GM23248 (cell line): Measurements from ENCODE around the gene LRBA. TPM values are rescaled to one million over a fixed set of nuclear protein-coding genes. Genes with fewer than 3 reads are reported as not detected.
A peak's percentile ranks its signal among the peaks of the same experiment; 100 is the strongest.

Source experiments
- DNase-seq: peaks from one replicate; pipeline ENCODE4 v3.0.0-alpha.2; 2015
- H2AFZ ChIP-seq: fragments of 200-600 bp; sonication (generic); 2 replicates; pipeline ENCODE4 v1.6.1; 2016; ENCODE audit warnings: antibody characterized with exemption
- H3F3A ChIP-seq: fragments of 200-600 bp; sonication (generic); 2 replicates; pipeline ENCODE4 v1.6.1; 2016; ENCODE audit warnings: mild to moderate bottlenecking, antibody characterized with exemption, mixed run types; ENCODE audit not compliant: insufficient read depth
- H3K27ac ChIP-seq: fragments of 200-600 bp; sonication (generic); 2 replicates; pipeline ENCODE4 v1.5.1; 2016; ENCODE audit warnings: mild to moderate bottlenecking
- H3K27me3 ChIP-seq: fragments of 200-600 bp; sonication (generic); replicated peaks from 2 replicates; pipeline ENCODE4 v1.6.1; 2016; ENCODE audit warnings: mild to moderate bottlenecking; ENCODE audit not compliant: insufficient read depth
- H3K36me3 ChIP-seq: fragments of 200-600 bp; sonication (generic); 2 replicates; pipeline ENCODE4 v1.6.1; 2016; ENCODE audit warnings: low read depth, mild to moderate bottlenecking
- H3K4me1 ChIP-seq: fragments of 200-600 bp; sonication (generic); 2 replicates; pipeline ENCODE4 v1.6.1; 2016; ENCODE audit warnings: mild to moderate bottlenecking; ENCODE audit not compliant: insufficient read depth
- H3K4me2 ChIP-seq: fragments of 200-600 bp; sonication (generic); one replicate; pipeline ENCODE4 v1.6.1; 2016; ENCODE audit warnings: mild to moderate bottlenecking; ENCODE audit not compliant: unreplicated experiment
- H3K4me3 ChIP-seq: fragments of 200-600 bp; sonication (generic); 2 replicates; pipeline ENCODE4 v1.5.1; 2016; ENCODE audit warnings: mild to moderate bottlenecking
- H3K79me2 ChIP-seq: fragments of 200-600 bp; sonication (generic); 2 replicates; pipeline ENCODE4 v1.6.1; 2016; ENCODE audit warnings: mild to moderate bottlenecking; ENCODE audit not compliant: insufficient read depth
- H3K9ac ChIP-seq: fragments of 200-600 bp; sonication (generic); 2 replicates; pipeline ENCODE4 v1.6.1; 2016; ENCODE audit warnings: mild to moderate bottlenecking
- H3K9me2 ChIP-seq: fragments of 200-600 bp; sonication (generic); 2 replicates; pipeline ENCODE4 v1.6.1; 2016; ENCODE audit warnings: mixed run types, mild to moderate bottlenecking, moderate library complexity; ENCODE audit not compliant: insufficient read depth
- H3K9me3 ChIP-seq: fragments of 200-600 bp; sonication (generic); one replicate; pipeline ENCODE4 v1.6.1; 2017; ENCODE audit warnings: low read depth
- H4K20me1 ChIP-seq: fragments of 200-600 bp; sonication (generic); 2 replicates; pipeline ENCODE4 v1.6.0; 2016; ENCODE audit not compliant: insufficient read depth
- EZH2 ChIP-seq: fragments of 200-600 bp; sonication (generic); IDR thresholded peaks from 2 replicates; pipeline ENCODE4 v1.6.1; 2018; ENCODE audit warnings: antibody characterized with exemption, mild to moderate bottlenecking; ENCODE audit not compliant: insufficient read depth, poor library complexity, severe bottlenecking
- EZH2phosphoT487 ChIP-seq: fragments of 200-600 bp; sonication (generic); IDR thresholded peaks from 2 replicates; pipeline ENCODE4 v1.6.1; 2018; ENCODE audit warnings: antibody characterized with exemption, moderate library complexity, mild to moderate bottlenecking, low read depth; ENCODE audit not compliant: insufficient read depth
- WGBS, 2 experiments: methylation state at CpG; one replicate each; pipeline ENCODE4 v1.1.6; 2015 to 2017; ENCODE audit warnings: low lambda C conversion rate in 2 of 2, low coverage in 1 of 2; ENCODE audit errors: missing lambda C conversion rate in 2 of 2; 5-methylcytosine and 5-hydroxymethylcytosine counted together
- in situ Hi-C: fragments of 300-500 bp; cut with MboI; formaldehyde crosslinking; loops from 2 replicates; pipeline ENCODE4 v1.15.0; 2020
- polyA plus RNA-seq: library from polyadenylated mRNA; unstranded; fragments of >200 nt; fragmentation: Nextera tagmentation; extraction: Ambion mirVana; gene quantifications from 2 replicates; pipeline ENCODE4 v1.2.1, GENCODE V29; 2016
- total RNA-seq: library from RNA; depleted of rRNA; stranded (reverse); fragments of >200 nt; shearing (Covaris generic); gene quantifications from 2 replicates; pipeline ENCODE4 v1.2.3, GENCODE V29; 2014

LRBA gene
- total and polyA plus RNA-seq, 2 experiments from 2014 or later: 6.6 to 17.8 TPM

GRCh38 chr4:150773032-150773431 is 242.1 kb downstream of the LRBA start:
- TF ChIP-seq EZH2phosphoT487 (no peak), EZH2 (no peak)
- H3K79me2 ChIP-seq: no peaks in the 10 kb centered on the region

GRCh38 chr4:150771382-150771781 is 243.7 kb downstream of the LRBA start:
- no peak overlapping the region for H3K4me3 ChIP-seq
- no peaks in the 10 kb centered on the region for H3K36me3 ChIP-seq
- no peaks in the 10 kb centered on the region for H3K79me2 ChIP-seq
- no peaks in the 10 kb centered on the region for H3F3A ChIP-seq
- H3K27ac ChIP-seq: no peak overlapping the region
- H2AFZ ChIP-seq: no peak overlapping the region
- H3K9me3 ChIP-seq: no peaks in the 10 kb centered on the region
- H3K4me1 ChIP-seq: peaks cover 16% of the 10 kb centered on the region
- H3K4me2 ChIP-seq: no peak overlapping the region
- DNase-seq: no peak
- 95 to 96% methylated on average over 1 of the region's 1 CpG for WGBS, 2 experiments
- no peaks in the 10 kb centered on the region for H3K27me3 ChIP-seq
- TF ChIP-seq EZH2phosphoT487 (no peak), EZH2 (no peak)
- H4K20me1 ChIP-seq: no peaks in the 10 kb centered on the region
- no peaks in the 10 kb centered on the region for H3K9me2 ChIP-seq
- in situ Hi-C loops: no loop called here
- H3K9ac ChIP-seq: no peak overlapping the region

More at GRCh38 chr4:150773032-150773431, 242.1 kb downstream of the LRBA start:
- Histone ChIP-seq H3K4me1 (peaks cover 16% of the 10 kb centered on the region), H3K36me3 (no peaks in the 10 kb centered on the region), H3F3A (no peaks in the 10 kb centered on the region), H3K27ac (no peak overlapping the region), H2AFZ (no peak overlapping the region), H4K20me1 (no peaks in the 10 kb centered on the region), H3K4me3 (no peak overlapping the region), H3K9ac (no peak overlapping the region), H3K9me3 (no peaks in the 10 kb centered on the region), H3K27me3 (no peaks in the 10 kb centered on the region), H3K4me2 (no peak overlapping the region), H3K9me2 (no peaks in the 10 kb centered on the region)
- no peak for DNase-seq
- in situ Hi-C loops: no loop called here
- 53 to 56% methylated on average over 4 of the region's 4 CpGs for WGBS, 2 experiments

GRCh38 chr4:150769845-150770244 is 245.2 kb downstream of the LRBA start:
- no peak for TF ChIP-seq EZH2phosphoT487
- no peak for TF ChIP-seq EZH2
- no peaks in the 10 kb centered on the region for H4K20me1 ChIP-seq
- 96% methylated on average over 4 of the region's 4 CpGs for WGBS, 2 experiments
- H3K36me3 ChIP-seq: no peaks in the 10 kb centered on the region
- H3K79me2 ChIP-seq: no peaks in the 10 kb centered on the region
- H3F3A ChIP-seq: no peaks in the 10 kb centered on the region
- 0 out of 2 replicates have a peak overlapping the region, but pooled peaks have one; percentile 7 for H3K27ac ChIP-seq
- H3K9ac ChIP-seq: no peak overlapping the region
- peaks cover 16% of the 10 kb centered on the region for H3K4me1 ChIP-seq
- no peaks in the 10 kb centered on the region for H3K27me3 ChIP-seq
- no peaks in the 10 kb centered on the region for H3K9me2 ChIP-seq
- DNase-seq: no peak
- in situ Hi-C loops: no loop called here
- H3K9me3 ChIP-seq: no peaks in the 10 kb centered on the region
- no peak overlapping the region for H3K4me2 ChIP-seq
- no peak overlapping the region for H2AFZ ChIP-seq
- no peak overlapping the region for H3K4me3 ChIP-seq

- Histone ChIP-seq H3K9me2 (no peaks in the 10 kb centered on the region), H3F3A (no peaks in the 10 kb centered on the region), H3K4me1 (peaks cover 16% of the 10 kb centered on the region), H2AFZ (no peak overlapping the region), H3K9ac (no peak overlapping the region), H3K27ac (0 out of 2 replicates have a peak overlapping the region, but pooled peaks have one; percentile 7), H4K20me1 (no peaks in the 10 kb centered on the region), H3K4me3 (no peak overlapping the region), H3K79me2 (no peaks in the 10 kb centered on the region), H3K36me3 (no peaks in the 10 kb centered on the region), H3K9me3 (no peaks in the 10 kb centered on the region), H3K4me2 (no peak overlapping the region), H3K27me3 (no peaks in the 10 kb centered on the region)
- WGBS, 2 experiments: 69 to 70% methylated on average over 2 of the region's 2 CpGs
- no peak for TF ChIP-seq EZH2phosphoT487
- TF ChIP-seq EZH2: no peak
- in situ Hi-C loops: no loop called here
- DNase-seq: peak; percentile 77
Observed at GRCh38 chr4:150769248-150769647, 245.8 kb downstream of the LRBA start.

- WGBS, 2 experiments: 83% methylated on average over 1 of the region's 1 CpG
- Histone ChIP-seq H2AFZ (no peak overlapping the region), H3K9ac (no peak overlapping the region), H3K27ac (no peak overlapping the region), H3K79me2 (no peaks in the 10 kb centered on the region), H3K36me3 (no peaks in the 10 kb centered on the region), H3K4me2 (no peak overlapping the region), H4K20me1 (no peaks in the 10 kb centered on the region), H3F3A (no peaks in the 10 kb centered on the region), H3K4me3 (no peak overlapping the region), H3K9me3 (no peaks in the 10 kb centered on the region), H3K9me2 (no peaks in the 10 kb centered on the region), H3K4me1 (peaks cover 16% of the 10 kb centered on the region), H3K27me3 (no peaks in the 10 kb centered on the region)
- in situ Hi-C loops: no loop called here
- TF ChIP-seq EZH2 (no peak), EZH2phosphoT487 (no peak)
- no peak for DNase-seq
Observed at GRCh38 chr4:150768497-150768896, 246.6 kb downstream of the LRBA start.
